ENCODE results near the gene TRIOBP.
A peak's percentile ranks its signal among the peaks of the same experiment; 100 is the strongest.
"Not testable (repeated sequence)": the region's sequence is repeated elsewhere in the genome, so short reads cannot be mapped to it uniquely, and the experiment has no call there.

Gene TRIOBP

DNA sequence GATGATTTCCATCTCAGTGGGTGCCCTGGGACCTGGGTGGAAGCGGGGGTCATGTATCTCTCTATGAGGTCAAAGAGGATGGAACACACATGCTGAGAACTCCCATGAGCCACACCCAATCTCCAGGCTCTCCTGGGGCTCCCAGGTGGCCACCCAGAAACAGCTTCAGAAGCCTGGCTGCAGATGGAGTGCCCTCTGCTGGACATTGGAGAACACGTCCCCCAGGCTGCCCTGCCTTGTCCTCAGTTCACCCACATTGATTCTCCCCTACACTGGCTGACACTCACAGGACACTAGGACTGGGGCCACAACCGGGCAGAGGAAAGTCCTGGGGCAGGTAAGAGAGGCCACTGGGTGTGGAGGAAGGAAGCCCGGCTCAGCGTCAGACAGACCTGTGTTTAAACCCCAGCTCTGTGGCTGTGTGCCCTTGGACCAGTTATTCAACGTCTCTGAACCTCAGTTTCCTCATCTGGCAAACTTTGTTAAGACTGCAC lies 15.2 kb upstream of the TRIOBP start:
- peak; percentile 81 for DNase-seq (ENCODE audit: low read depth)
- TF ChIP-seq, protein P1, sequence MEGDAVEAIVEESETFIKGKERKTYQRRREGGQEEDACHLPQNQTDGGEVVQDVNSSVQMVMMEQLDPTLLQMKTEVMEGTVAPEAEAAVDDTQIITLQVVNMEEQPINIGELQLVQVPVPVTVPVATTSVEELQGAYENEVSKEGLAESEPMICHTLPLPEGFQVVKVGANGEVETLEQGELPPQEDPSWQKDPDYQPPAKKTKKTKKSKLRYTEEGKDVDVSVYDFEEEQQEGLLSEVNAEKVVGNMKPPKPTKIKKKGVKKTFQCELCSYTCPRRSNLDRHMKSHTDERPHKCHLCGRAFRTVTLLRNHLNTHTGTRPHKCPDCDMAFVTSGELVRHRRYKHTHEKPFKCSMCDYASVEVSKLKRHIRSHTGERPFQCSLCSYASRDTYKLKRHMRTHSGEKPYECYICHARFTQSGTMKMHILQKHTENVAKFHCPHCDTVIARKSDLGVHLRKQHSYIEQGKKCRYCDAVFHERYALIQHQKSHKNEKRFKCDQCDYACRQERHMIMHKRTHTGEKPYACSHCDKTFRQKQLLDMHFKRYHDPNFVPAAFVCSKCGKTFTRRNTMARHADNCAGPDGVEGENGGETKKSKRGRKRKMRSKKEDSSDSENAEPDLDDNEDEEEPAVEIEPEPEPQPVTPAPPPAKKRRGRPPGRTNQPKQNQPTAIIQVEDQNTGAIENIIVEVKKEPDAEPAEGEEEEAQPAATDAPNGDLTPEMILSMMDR (IDR thresholded peaks at IDR 0.05; ENCODE audit: insufficient read depth, low read depth, low read length, missing control alignments): peak; percentile 88
- no peak overlapping the region for H3K4me3 ChIP-seq (ENCODE audit: low read length)

- H3K4me3 ChIP-seq (ENCODE audit: low read length): no peak overlapping the region
- TF ChIP-seq, protein P1 (IDR thresholded peaks at IDR 0.05; ENCODE audit: insufficient read depth, low read depth, low read length, missing control alignments): no peak
- DNase-seq (ENCODE audit: low read depth): peak; percentile 93
Observed at GRCh38 chr22:37684803-37685615, 11.8 kb upstream of the TRIOBP start.

- H3K4me3 ChIP-seq (ENCODE audit: low read length): peak within 1 kb of the TSS; percentile 97
- TF ChIP-seq, protein P1 (IDR thresholded peaks at IDR 0.05; ENCODE audit: insufficient read depth, low read depth, low read length, missing control alignments): no peak
- DNase-seq (ENCODE audit: low read depth): peak; percentile 91
Observed at GRCh38 chr22:37686002-37686982, 10.6 kb upstream of the TRIOBP start, which contains the start of gene NOL12. Gene NOL12, plus strand, starts transcription at chr22:37686343. Its CDS starts 50 bp downstream, at chr22:37686393.

GRCh38 chr22:37690407-37690806 lies 6.4 kb upstream of the TRIOBP start:
- H3K4me3 ChIP-seq (ENCODE audit: low read length): no peak overlapping the region
- peak; percentile 61 for DNase-seq (ENCODE audit: low read depth)
- TF ChIP-seq, protein P1 (IDR thresholded peaks at IDR 0.05; ENCODE audit: insufficient read depth, low read depth, low read length, missing control alignments): no peak

- peak; percentile 94 for DNase-seq (ENCODE audit: low read depth)
- TF ChIP-seq, protein P1 (IDR thresholded peaks at IDR 0.05; ENCODE audit: insufficient read depth, low read depth, low read length, missing control alignments): no peak
- H3K4me3 ChIP-seq (ENCODE audit: low read length): no peak overlapping the region
Observed at GRCh38 chr22:37690901-37691504, 5.8 kb upstream of the TRIOBP start.

DNA sequence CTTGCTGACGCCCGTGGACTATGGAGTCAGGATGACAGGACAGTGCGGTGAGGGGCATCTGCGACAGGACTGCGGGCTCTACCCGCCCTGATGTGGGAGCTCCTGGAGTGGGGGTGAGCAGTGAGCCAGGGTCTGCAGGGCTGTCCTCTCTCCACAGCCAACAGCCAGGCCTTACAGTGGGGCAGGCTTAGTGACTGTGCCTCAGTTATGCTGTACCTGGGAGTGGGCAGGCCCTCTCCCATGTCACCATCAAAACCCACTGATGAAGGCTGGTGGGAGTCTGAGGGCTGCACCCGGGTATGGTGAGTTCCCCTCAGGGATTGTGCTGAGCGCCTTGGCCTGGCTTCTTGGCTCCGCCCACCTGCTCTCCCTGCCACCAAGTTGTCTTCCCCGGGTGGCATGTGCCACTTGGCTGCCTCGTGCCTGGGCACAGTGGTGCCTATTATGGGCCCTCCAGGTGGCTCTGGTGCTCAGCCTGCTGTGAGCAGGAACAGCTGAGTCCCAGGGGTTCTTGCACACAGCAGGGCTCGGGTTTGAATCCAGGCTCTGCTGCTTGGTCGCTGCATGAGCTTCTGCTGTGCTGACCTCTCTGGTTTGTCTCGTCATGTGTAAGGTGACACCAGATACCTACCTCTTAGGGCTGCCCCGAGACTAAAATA lies 4.1 kb upstream of the TRIOBP start:
- TF ChIP-seq, protein P1 (IDR thresholded peaks at IDR 0.05; ENCODE audit: insufficient read depth, low read depth, low read length, missing control alignments): no peak
- no peak for DNase-seq (ENCODE audit: low read depth)
- H3K4me3 ChIP-seq (ENCODE audit: low read length): no peak overlapping the region

DNA sequence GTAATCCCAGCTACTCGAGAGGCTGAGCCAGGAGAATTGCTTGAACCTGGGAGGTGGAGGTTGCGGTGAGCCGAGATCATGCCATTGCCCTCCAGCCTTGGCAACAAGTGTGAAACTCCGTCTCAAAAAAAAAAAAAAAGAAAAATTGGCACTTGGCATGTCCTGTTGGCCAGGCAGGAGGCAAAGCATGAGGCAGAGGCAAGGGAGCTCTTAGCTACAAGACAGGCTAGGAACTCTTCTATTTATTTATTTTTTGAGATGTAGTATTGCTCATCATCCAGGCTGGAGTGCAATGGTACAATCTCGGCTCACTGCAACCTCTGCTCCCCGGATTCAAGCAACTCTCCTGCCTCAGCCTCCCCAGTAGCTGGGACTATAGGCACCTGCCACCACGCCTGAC lies 2.7 kb upstream of the TRIOBP start:
- H3K4me3 ChIP-seq (ENCODE audit: low read length); DNase-seq (ENCODE audit: low read depth): not testable (repeated sequence)

GRCh38 chr22:37696260-37696656 lies 590 bp upstream of the TRIOBP start:
- not testable (repeated sequence) for DNase-seq (ENCODE audit: low read depth)
- H3K4me3 ChIP-seq (ENCODE audit: low read length): peak overlapping the region; percentile 18

Measured in epithelial cell of esophagus (primary cell).